ENCODE results near the gene GORAB. TPM values are rescaled to one million over a fixed set of nuclear protein-coding genes. Genes with fewer than 3 reads are reported as not detected.

Gene GORAB
- total RNA-seq, 1 donor from 2014 or later: 19.4 TPM

DNA sequence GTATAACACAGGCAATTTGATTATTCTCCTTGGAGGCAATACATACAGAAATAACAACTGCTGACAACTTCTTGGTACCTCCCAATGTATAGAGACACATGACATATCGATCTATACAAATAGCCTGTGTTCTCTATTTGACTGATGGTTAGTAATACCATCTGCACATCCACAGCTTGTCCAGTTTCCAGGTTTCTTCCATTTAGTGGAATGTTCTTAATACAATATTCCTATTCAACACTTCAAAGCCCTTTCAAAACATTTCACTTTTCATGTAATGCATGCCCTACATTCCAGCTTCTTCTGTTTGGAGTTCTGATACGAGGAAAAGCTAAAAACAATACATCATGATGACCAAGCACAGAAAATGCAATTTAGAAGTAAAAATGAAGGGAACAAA lies 37.0 kb upstream of the GORAB start:
- H3K9me3 Mint-ChIP-seq: no peaks in the 10 kb centered on the region
- TF ChIP-seq, protein P1, sequence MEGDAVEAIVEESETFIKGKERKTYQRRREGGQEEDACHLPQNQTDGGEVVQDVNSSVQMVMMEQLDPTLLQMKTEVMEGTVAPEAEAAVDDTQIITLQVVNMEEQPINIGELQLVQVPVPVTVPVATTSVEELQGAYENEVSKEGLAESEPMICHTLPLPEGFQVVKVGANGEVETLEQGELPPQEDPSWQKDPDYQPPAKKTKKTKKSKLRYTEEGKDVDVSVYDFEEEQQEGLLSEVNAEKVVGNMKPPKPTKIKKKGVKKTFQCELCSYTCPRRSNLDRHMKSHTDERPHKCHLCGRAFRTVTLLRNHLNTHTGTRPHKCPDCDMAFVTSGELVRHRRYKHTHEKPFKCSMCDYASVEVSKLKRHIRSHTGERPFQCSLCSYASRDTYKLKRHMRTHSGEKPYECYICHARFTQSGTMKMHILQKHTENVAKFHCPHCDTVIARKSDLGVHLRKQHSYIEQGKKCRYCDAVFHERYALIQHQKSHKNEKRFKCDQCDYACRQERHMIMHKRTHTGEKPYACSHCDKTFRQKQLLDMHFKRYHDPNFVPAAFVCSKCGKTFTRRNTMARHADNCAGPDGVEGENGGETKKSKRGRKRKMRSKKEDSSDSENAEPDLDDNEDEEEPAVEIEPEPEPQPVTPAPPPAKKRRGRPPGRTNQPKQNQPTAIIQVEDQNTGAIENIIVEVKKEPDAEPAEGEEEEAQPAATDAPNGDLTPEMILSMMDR (conservative IDR thresholded peaks at IDR 0.05): no peak
- no peak for DNase-seq (ENCODE audit: extremely low spot score, unreplicated experiment)
- peaks cover 11% of the 10 kb centered on the region for H3K4me1 Mint-ChIP-seq (ENCODE audit: unreplicated experiment)
- no peaks in the 10 kb centered on the region for H3K36me3 Mint-ChIP-seq
- no peak overlapping the region for H3K4me3 Mint-ChIP-seq
- H3K27ac Mint-ChIP-seq: no peak overlapping the region
- no peaks in the 10 kb centered on the region for H3K27me3 Mint-ChIP-seq

DNA sequence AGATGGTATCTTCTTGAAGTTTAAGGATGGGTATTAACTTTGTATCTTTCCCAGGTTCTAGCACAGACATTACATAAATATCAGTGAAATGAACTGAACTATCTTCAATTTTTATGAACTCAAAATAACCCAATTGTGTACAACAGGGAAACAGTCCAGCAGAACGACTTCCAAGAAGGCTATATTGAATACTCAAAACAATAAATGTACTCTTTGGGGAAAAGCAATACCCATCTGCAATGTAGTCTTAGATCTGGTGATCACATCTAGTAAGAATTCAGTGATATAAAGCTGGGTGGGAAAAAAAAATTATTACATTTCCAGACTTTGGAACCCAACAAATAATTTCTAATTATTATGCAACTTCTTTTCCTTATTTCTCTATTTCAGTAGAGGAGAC lies 33.1 kb upstream of the GORAB start:
- peaks cover 8% of the 10 kb centered on the region for H3K4me1 Mint-ChIP-seq (ENCODE audit: unreplicated experiment)
- no peaks in the 10 kb centered on the region for H3K36me3 Mint-ChIP-seq
- no peak for DNase-seq (ENCODE audit: extremely low spot score, unreplicated experiment)
- TF ChIP-seq, protein P1 (conservative IDR thresholded peaks at IDR 0.05): no peak
- H3K9me3 Mint-ChIP-seq: no peaks in the 10 kb centered on the region
- no peak overlapping the region for H3K4me3 Mint-ChIP-seq
- H3K27ac Mint-ChIP-seq: no peak overlapping the region
- no peaks in the 10 kb centered on the region for H3K27me3 Mint-ChIP-seq

DNA sequence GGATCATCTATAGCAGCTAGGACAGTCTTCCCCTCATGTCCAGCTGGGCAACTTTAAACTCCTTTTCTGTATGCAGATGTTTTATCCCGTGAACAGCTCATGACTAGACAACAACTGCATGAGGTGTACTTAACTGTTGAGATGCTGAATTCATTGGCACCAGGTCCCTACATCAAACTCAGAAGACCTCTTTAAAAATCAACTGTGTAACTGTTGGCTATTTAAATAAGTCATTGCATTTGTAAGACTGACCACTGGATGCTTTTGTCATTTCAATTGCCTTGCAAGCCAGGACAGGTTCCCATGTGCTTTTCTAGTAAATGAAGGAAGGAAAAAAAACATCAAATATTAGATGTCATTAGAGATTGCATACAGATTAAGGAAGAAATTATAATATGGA lies 28.3 kb upstream of the GORAB start:
- TF ChIP-seq, protein P1 (conservative IDR thresholded peaks at IDR 0.05): no peak
- no peak overlapping the region for H3K27ac Mint-ChIP-seq
- no peak for DNase-seq (ENCODE audit: extremely low spot score, unreplicated experiment)
- H3K4me1 Mint-ChIP-seq (ENCODE audit: unreplicated experiment): no peaks in the 10 kb centered on the region
- H3K4me3 Mint-ChIP-seq: no peak overlapping the region
- peaks cover 11% of the 10 kb centered on the region for H3K9me3 Mint-ChIP-seq
- H3K27me3 Mint-ChIP-seq: no peaks in the 10 kb centered on the region
- H3K36me3 Mint-ChIP-seq: no peaks in the 10 kb centered on the region

DNA sequence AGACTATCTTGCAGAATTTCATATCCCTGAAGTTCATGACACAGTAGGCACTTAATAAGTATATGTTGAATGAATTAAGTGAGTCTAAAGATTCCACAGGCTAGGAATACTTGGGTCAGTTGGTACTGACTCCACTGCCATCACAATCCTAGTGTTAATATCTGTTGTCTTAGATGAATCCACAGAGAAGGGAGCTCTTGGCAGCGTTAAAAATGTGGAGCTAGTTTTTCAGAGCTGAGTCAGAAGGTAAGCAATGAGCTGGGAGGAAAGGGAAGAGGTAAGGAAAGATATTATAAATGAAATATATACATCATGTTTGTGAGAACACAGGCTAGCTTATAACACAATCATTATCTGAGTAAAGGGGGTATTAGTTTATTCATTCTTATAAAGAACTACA lies 21.8 kb upstream of the GORAB start:
- H3K27ac Mint-ChIP-seq: no peak overlapping the region
- H3K36me3 Mint-ChIP-seq: no peaks in the 10 kb centered on the region
- H3K9me3 Mint-ChIP-seq: peaks cover 6% of the 10 kb centered on the region
- DNase-seq (ENCODE audit: extremely low spot score, unreplicated experiment): no peak
- H3K4me1 Mint-ChIP-seq (ENCODE audit: unreplicated experiment): peaks cover 4% of the 10 kb centered on the region
- H3K27me3 Mint-ChIP-seq: no peaks in the 10 kb centered on the region
- no peak overlapping the region for H3K4me3 Mint-ChIP-seq
- TF ChIP-seq, protein P1 (conservative IDR thresholded peaks at IDR 0.05): no peak

DNA sequence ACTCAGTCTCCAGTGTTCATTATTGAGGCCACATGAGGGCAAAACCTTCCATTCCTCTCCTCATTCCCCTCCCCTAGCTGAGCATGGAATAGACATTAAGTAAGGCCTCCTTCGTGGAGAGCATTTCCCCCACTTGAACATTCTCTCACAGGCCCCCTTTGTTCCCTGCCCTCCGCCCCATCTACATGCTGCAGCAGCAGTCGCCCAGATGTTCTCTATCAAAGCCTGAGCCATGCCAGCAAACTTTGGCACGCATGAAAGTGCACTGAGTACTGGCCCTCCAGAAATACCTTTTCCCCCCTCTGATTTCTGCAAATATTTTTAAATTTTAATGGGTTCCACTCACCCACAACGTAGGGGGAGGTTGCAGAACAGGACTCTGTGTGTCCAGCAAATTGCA lies 20.9 kb upstream of the GORAB start:
- H3K27ac Mint-ChIP-seq: no peak overlapping the region
- H3K4me1 Mint-ChIP-seq (ENCODE audit: unreplicated experiment): peaks cover 4% of the 10 kb centered on the region
- no peaks in the 10 kb centered on the region for H3K36me3 Mint-ChIP-seq
- H3K4me3 Mint-ChIP-seq: no peak overlapping the region
- no peaks in the 10 kb centered on the region for H3K9me3 Mint-ChIP-seq
- no peak for DNase-seq (ENCODE audit: extremely low spot score, unreplicated experiment)
- H3K27me3 Mint-ChIP-seq: no peaks in the 10 kb centered on the region
- TF ChIP-seq, protein P1 (conservative IDR thresholded peaks at IDR 0.05): no peak

DNA sequence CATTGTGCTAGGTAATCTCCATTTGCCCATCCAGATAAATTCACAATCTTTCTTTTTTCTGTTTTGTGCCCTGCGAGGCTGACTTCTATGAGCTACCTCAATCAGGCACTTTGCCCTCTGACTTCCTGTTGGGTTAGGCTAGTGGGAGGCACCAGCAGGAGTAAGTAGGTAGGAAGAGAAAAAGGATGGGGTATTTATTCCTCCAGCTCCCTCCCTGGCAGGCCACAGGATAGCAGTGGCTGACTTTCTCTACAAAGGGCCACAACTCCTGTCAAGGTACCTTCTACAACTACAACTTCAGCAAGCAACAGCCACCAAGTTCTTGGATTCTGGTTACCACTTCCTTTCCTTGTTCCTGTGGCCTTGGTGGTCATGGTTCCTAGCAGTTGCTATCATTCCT lies 18.8 kb upstream of the GORAB start:
- DNase-seq (ENCODE audit: extremely low spot score, unreplicated experiment): no peak
- H3K9me3 Mint-ChIP-seq: no peaks in the 10 kb centered on the region
- H3K27me3 Mint-ChIP-seq: no peaks in the 10 kb centered on the region
- TF ChIP-seq, protein P1 (conservative IDR thresholded peaks at IDR 0.05): no peak
- H3K4me3 Mint-ChIP-seq: no peak overlapping the region
- H3K4me1 Mint-ChIP-seq (ENCODE audit: unreplicated experiment): peaks cover 4% of the 10 kb centered on the region
- no peak overlapping the region for H3K27ac Mint-ChIP-seq
- H3K36me3 Mint-ChIP-seq: no peaks in the 10 kb centered on the region

Data from type B pancreatic cell (in vitro differentiated cells).